H9 (cell line): ENCODE data around the gene ARL17B. TPM values are rescaled to one million over a fixed set of nuclear protein-coding genes. Genes with fewer than 3 reads are reported as not detected.
"Not testable (repeated sequence)": the region's sequence is repeated elsewhere in the genome, so short reads cannot be mapped to it uniquely, and the experiment has no call there.

Experiments used
- DNase-seq: peaks from one replicate; pipeline ENCODE4 v3.0.0-alpha.2; 2017
- H2AFZ ChIP-seq: one replicate; pipeline ENCODE4 v1.6.1; 2013; ENCODE audit warnings: mild to moderate bottlenecking, low read length, control low read depth, moderate library complexity
- H2AK5ac ChIP-seq: 2 replicates; pipeline ENCODE4 v1.6.1; 2013; ENCODE audit warnings: low read length, control low read depth, mixed read lengths; ENCODE audit not compliant: insufficient read length
- H2BK120ac ChIP-seq: one replicate; pipeline ENCODE4 v1.6.1; 2013; ENCODE audit warnings: low read depth, mild to moderate bottlenecking, low read length, control low read depth, inconsistent platforms; ENCODE audit not compliant: poor library complexity, severe bottlenecking
- H2BK12ac ChIP-seq: 2 replicates; pipeline ENCODE4 v1.6.1; 2013; ENCODE audit warnings: low read length, control low read depth, mixed read lengths, low read depth; ENCODE audit not compliant: insufficient read length
- H2BK15ac ChIP-seq: 2 replicates; pipeline ENCODE4 v1.6.1; 2013; ENCODE audit warnings: low read depth, low read length, control low read depth
- H2BK20ac ChIP-seq: one replicate; pipeline ENCODE4 v1.6.1; 2013; ENCODE audit warnings: low read depth, mild to moderate bottlenecking, low read length, control low read depth, inconsistent platforms; ENCODE audit not compliant: poor library complexity, severe bottlenecking
- H2BK5ac ChIP-seq: 2 replicates; pipeline ENCODE4 v1.6.1; 2013; ENCODE audit warnings: low read length, control low read depth, mixed read lengths; ENCODE audit not compliant: insufficient read length
- H3K14ac ChIP-seq: 2 replicates; pipeline ENCODE4 v1.6.1; 2013; ENCODE audit warnings: low read length, control low read depth; ENCODE audit not compliant: insufficient read depth
- H3K18ac ChIP-seq: 2 replicates; pipeline ENCODE4 v1.6.1; 2013; ENCODE audit warnings: low read depth, mild to moderate bottlenecking, mixed read lengths, low read length, control low read depth; ENCODE audit not compliant: insufficient read length
- H3K23ac ChIP-seq: 2 replicates; pipeline ENCODE4 v1.6.1; 2013; ENCODE audit warnings: low read length, control low read depth, mixed read lengths, low read depth; ENCODE audit not compliant: insufficient read length
- H3K23me2 ChIP-seq: 2 replicates; pipeline ENCODE4 v1.6.1; 2013; ENCODE audit warnings: low read depth, mild to moderate bottlenecking, mixed read lengths, low read length, control low read depth; ENCODE audit not compliant: insufficient read length, poor library complexity, severe bottlenecking
- H3K27ac ChIP-seq: 2 replicates; pipeline ENCODE4 v1.5.1; 2013; ENCODE audit warnings: low read length, control low read depth, mixed read lengths, low read depth; ENCODE audit not compliant: insufficient read length
- H3K27me3 ChIP-seq: 2 replicates; pipeline ENCODE4 v1.6.1; 2013; ENCODE audit warnings: low read length, control low read depth, inconsistent platforms; ENCODE audit not compliant: insufficient read depth
- H3K4ac ChIP-seq: 2 replicates; pipeline ENCODE4 v1.6.1; 2013; ENCODE audit warnings: low read depth, mild to moderate bottlenecking, control low read depth, inconsistent platforms, low read length, moderate library complexity
- H3K4me1 ChIP-seq: 2 replicates; pipeline ENCODE4 v1.6.1; 2013; ENCODE audit warnings: low read length, control low read depth, inconsistent platforms; ENCODE audit not compliant: insufficient read depth
- H3K4me2 ChIP-seq: 2 replicates; pipeline ENCODE4 v1.6.1; 2013; ENCODE audit warnings: low read length, control low read depth, mixed read lengths; ENCODE audit not compliant: insufficient read length, insufficient read depth
- H3K56ac ChIP-seq: 2 replicates; pipeline ENCODE4 v1.6.1; 2013; ENCODE audit warnings: low read depth, mild to moderate bottlenecking, mixed read lengths, low read length, control low read depth; ENCODE audit not compliant: insufficient read length
- H3K79me1 ChIP-seq: 2 replicates; pipeline ENCODE4 v1.6.1; 2013; ENCODE audit warnings: low read depth, mild to moderate bottlenecking, moderate library complexity, low read length, control low read depth, inconsistent platforms; ENCODE audit not compliant: insufficient read depth, poor library complexity, severe bottlenecking
- H3K79me2 ChIP-seq: 2 replicates; pipeline ENCODE4 v1.6.1; 2013; ENCODE audit warnings: low read length, control low read depth, inconsistent platforms; ENCODE audit not compliant: insufficient read depth
- H3K9ac ChIP-seq: 2 replicates; pipeline ENCODE4 v1.6.1; 2013; ENCODE audit warnings: low read length, control low read depth, mixed read lengths; ENCODE audit not compliant: insufficient read length; ENCODE audit errors: extremely low read depth
- H3K9me3 ChIP-seq: one replicate; pipeline ENCODE4 v1.6.1; 2013; ENCODE audit warnings: low read depth, low read length, inconsistent platforms; ENCODE audit not compliant: control insufficient read depth
- H3T11ph ChIP-seq: one replicate; pipeline ENCODE4 v1.6.1; 2013; ENCODE audit warnings: mild to moderate bottlenecking, low read length, control low read depth, inconsistent platforms
- H4K20me1 ChIP-seq: one replicate; pipeline ENCODE4 v1.6.1; 2013; ENCODE audit not compliant: control insufficient read depth, insufficient read length, insufficient read depth
- H4K5ac ChIP-seq: 2 replicates; pipeline ENCODE4 v1.6.1; 2013; ENCODE audit warnings: low read depth, mild to moderate bottlenecking, mixed read lengths, low read length, control low read depth; ENCODE audit not compliant: insufficient read length
- H4K8ac ChIP-seq: replicated peaks from 2 replicates; pipeline ENCODE4 v1.6.1; 2013; ENCODE audit warnings: low read length, control low read depth, mixed read lengths, low read depth; ENCODE audit not compliant: insufficient read length
- H4K91ac ChIP-seq: 2 replicates; pipeline ENCODE4 v1.6.1; 2013; ENCODE audit warnings: low read depth, mild to moderate bottlenecking, moderate library complexity, mixed read lengths, low read length, control low read depth; ENCODE audit not compliant: insufficient read length
- H3K27ac Mint-ChIP-seq, 3 experiments: 2 replicates in 2 of 3; 3 replicates in 1 of 3; pipeline ENCODE4 v1.8.0; 2020 to 2021; ENCODE audit warnings: mixed read lengths in 3 of 3, mild to moderate bottlenecking in 1 of 3, moderate library complexity in 1 of 3
- H3K27me3 Mint-ChIP-seq: 2 replicates; pipeline ENCODE4 v1.8.0; 2021; ENCODE audit warnings: low read depth, mild to moderate bottlenecking, moderate library complexity, mixed read lengths
- H3K36me3 Mint-ChIP-seq, 3 experiments: 2 replicates in 2 of 3; 3 replicates in 1 of 3; pipeline ENCODE4 v1.8.0; 2020 to 2021; ENCODE audit warnings: low read depth in 3 of 3, mixed read lengths in 3 of 3; ENCODE audit not compliant: insufficient read depth in 1 of 3
- H3K4me1 Mint-ChIP-seq, 2 experiments: 2 replicates each; pipeline ENCODE4 v1.8.0; 2020; ENCODE audit warnings: mixed read lengths in 2 of 2
- H3K4me3 Mint-ChIP-seq, 2 experiments: 2 replicates in 1 of 2; 3 replicates in 1 of 2; pipeline ENCODE4 v1.8.0; 2020 to 2021; ENCODE audit warnings: mild to moderate bottlenecking in 2 of 2, mixed read lengths in 2 of 2, moderate library complexity in 1 of 2
- H3K9me3 Mint-ChIP-seq, 2 experiments: 2 replicates in 1 of 2; 3 replicates in 1 of 2; pipeline ENCODE4 v1.8.0; 2020; ENCODE audit warnings: mild to moderate bottlenecking in 2 of 2, mixed read lengths in 2 of 2, moderate library complexity in 1 of 2
- WGBS: extraction: QIAGEN DNeasy Blood & Tissue Kit; methylation state at CpG from one replicate; pipeline ENCODE4 v1.1.7; 2013; ENCODE audit warnings: missing lambda C conversion rate, low lambda C conversion rate, mixed read lengths; ENCODE audit not compliant: insufficient read length; ENCODE audit errors: extremely low coverage; 5-methylcytosine and 5-hydroxymethylcytosine counted together
- total RNA-seq: library from RNA; stranded (reverse); gene quantifications from 2 replicates; pipeline ENCODE4 v1.2.1, GENCODE V29; 2021
- TF ChIP-seq, protein P1 (sequence below): fragments of 200-600 bp; sonication (generic); conservative IDR thresholded peaks from 3 replicates; pipeline ENCODE4 v1.8.0; 2021; ENCODE audit warnings: antibody characterized with exemption, mild to moderate bottlenecking

The ARL17B gene
- total RNA-seq, 1 experiment from 2014 or later, result 10.8 TPM

DNA sequence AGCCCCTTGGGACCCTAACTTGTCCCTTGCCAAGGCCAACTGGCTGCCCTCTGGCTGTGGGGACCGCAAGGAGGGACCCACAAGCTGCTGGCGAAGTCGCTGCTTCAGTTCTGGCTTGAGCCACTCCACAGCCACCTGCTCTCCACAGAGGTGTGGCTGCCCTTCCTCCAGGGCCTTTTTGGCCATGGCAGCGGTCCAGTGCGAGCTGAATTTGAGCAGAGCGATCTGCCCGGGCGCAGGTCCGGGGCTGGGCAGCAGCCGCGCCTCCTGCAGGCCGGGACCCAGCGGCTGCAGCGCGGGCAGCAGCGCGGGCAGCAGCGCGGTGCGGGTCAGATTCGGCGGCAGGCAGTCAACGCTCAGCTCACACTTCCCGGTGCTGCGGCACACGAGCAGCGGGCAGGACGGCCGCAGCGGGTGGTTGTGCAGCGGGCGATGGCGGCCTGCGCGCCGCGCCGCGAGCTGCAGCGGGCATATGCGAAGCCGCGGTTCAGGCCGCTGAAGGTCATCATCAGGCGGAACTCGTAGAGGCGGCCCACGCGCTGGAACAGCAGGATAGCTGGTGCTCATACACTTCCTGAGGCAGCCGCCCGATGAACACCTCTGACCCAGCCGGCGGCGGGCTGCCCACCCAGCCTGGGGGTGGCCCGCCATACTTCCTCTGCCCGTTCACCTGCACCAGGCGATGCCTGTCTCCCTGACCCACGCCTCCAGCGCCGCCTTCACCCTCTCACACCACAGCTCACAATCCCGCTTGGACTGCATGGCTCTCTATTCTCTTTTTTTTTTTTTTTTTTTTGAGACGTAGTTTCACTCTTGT is 101.5 kb downstream of the ARL17B start:
- H3K4ac ChIP-seq, H3K14ac ChIP-seq, H2BK20ac ChIP-seq, H4K8ac ChIP-seq, H3K56ac ChIP-seq, H3K36me3 Mint-ChIP-seq, H2BK120ac ChIP-seq, H3K18ac ChIP-seq, H3K9me3 Mint-ChIP-seq, H3K9me3 ChIP-seq, H3K4me1 ChIP-seq, H3K23me2 ChIP-seq, H3K79me2 ChIP-seq, H3K4me1 Mint-ChIP-seq, H4K20me1 ChIP-seq, H4K5ac ChIP-seq, H3K27ac Mint-ChIP-seq, H3T11ph ChIP-seq, H2BK12ac ChIP-seq, H3K9ac ChIP-seq, H3K27me3 ChIP-seq, H2BK15ac ChIP-seq, H3K27ac ChIP-seq, H3K79me1 ChIP-seq, H2AK5ac ChIP-seq, H3K23ac ChIP-seq, H2AFZ ChIP-seq, H4K91ac ChIP-seq, H2BK5ac ChIP-seq: not testable (repeated sequence)
- WGBS, result no CpG with 5 or more reads among the region's 62 CpGs
- H3K27me3 Mint-ChIP-seq, result peaks cover 63% of the 10 kb centered on the region
- TF ChIP-seq, protein P1, sequence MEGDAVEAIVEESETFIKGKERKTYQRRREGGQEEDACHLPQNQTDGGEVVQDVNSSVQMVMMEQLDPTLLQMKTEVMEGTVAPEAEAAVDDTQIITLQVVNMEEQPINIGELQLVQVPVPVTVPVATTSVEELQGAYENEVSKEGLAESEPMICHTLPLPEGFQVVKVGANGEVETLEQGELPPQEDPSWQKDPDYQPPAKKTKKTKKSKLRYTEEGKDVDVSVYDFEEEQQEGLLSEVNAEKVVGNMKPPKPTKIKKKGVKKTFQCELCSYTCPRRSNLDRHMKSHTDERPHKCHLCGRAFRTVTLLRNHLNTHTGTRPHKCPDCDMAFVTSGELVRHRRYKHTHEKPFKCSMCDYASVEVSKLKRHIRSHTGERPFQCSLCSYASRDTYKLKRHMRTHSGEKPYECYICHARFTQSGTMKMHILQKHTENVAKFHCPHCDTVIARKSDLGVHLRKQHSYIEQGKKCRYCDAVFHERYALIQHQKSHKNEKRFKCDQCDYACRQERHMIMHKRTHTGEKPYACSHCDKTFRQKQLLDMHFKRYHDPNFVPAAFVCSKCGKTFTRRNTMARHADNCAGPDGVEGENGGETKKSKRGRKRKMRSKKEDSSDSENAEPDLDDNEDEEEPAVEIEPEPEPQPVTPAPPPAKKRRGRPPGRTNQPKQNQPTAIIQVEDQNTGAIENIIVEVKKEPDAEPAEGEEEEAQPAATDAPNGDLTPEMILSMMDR, result peak; percentile 51
- DNase-seq, result peak; percentile 89
- peak overlapping the region; percentile 57 to 71 for H3K4me3 Mint-ChIP-seq
- peak overlapping the region; percentile 40 for H3K4me2 ChIP-seq

DNA sequence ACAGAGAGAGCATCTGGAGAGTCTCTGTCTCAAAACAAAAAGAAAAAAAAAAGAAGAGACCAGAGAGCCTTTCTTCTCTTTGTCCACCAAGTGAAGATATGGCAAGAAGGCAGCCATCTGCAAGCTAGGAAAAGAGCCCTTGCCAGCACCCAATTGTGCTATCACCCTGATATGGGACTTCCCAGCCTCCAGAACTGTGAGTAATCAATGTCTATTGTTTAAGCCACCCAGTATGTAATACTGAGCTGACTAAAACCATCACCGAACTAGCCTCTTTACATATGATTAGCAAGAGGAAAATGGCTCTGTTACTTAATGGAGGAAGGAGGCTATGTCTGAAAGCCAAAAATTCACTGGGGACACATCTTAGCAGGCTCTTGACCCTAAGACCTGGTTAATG is 105.2 kb downstream of the ARL17B start:
- not testable (repeated sequence) for H3K9ac ChIP-seq

More for the DNA sequence above, 105.2 kb downstream of the ARL17B start:
- not testable (repeated sequence) for H3K4me2 ChIP-seq, H4K91ac ChIP-seq, H3K36me3 Mint-ChIP-seq, H3K27me3 ChIP-seq, H3K79me1 ChIP-seq, H4K8ac ChIP-seq, H3K14ac ChIP-seq, H3K4me1 Mint-ChIP-seq, H2BK20ac ChIP-seq, H3K27ac Mint-ChIP-seq, H3K56ac ChIP-seq, H3K23me2 ChIP-seq, H2BK5ac ChIP-seq, H2BK120ac ChIP-seq, H2AFZ ChIP-seq, H4K20me1 ChIP-seq, DNase-seq, H4K5ac ChIP-seq, H3K23ac ChIP-seq, H2AK5ac ChIP-seq, H3K4me1 ChIP-seq, H3K9me3 Mint-ChIP-seq, H3K9me3 ChIP-seq, H2BK15ac ChIP-seq, H3T11ph ChIP-seq, H2BK12ac ChIP-seq, H3K4me3 Mint-ChIP-seq, H3K4ac ChIP-seq, H3K79me2 ChIP-seq, H3K27ac ChIP-seq, H3K18ac ChIP-seq
- WGBS, result no CpG with 5 or more reads among the region's 1 CpG
- H3K27me3 Mint-ChIP-seq, result peaks cover 28% of the 10 kb centered on the region
